GM18502 (cell line): Measurements from ENCODE around the gene LRRFIP2.

Experiments
- ATAC-seq: cut with Tn5 transposase; IDR thresholded peaks from one replicate; pipeline ENCODE4 v1.9.1; 2021; ENCODE audit warnings: mild to moderate bottlenecking; ENCODE audit not compliant: unreplicated experiment, poor library complexity

LRRFIP2 gene

GRCh38 chr3:37189109-37189508, 14.7 kb upstream of the LRRFIP2 start:
- ATAC-seq = no peak

- ATAC-seq = no peak
These were observed 9.6 kb upstream of the LRRFIP2 start for GRCh38 chr3:37183976-37184375.

- no peak for ATAC-seq
These were observed 9.0 kb upstream of the LRRFIP2 start for GRCh38 chr3:37183375-37183831.

GRCh38 chr3:37182816-37183215, 8.4 kb upstream of the LRRFIP2 start:
- no peak for ATAC-seq

GRCh38 chr3:37181756-37182155, 7.4 kb upstream of the LRRFIP2 start:
- no peak for ATAC-seq

- ATAC-seq = no peak
These were observed 5.0 kb upstream of the LRRFIP2 start for GRCh38 chr3:37179144-37179967.

- ATAC-seq = no peak
These were observed 576 bp downstream of the LRRFIP2 start for GRCh38 chr3:37173806-37174205.

GRCh38 chr3:37171144-37171543, 3.2 kb downstream of the LRRFIP2 start:
- ATAC-seq = no peak

- no peak for ATAC-seq
These were observed 3.9 kb downstream of the LRRFIP2 start for GRCh38 chr3:37170513-37170912.

GRCh38 chr3:37170060-37170459, 4.3 kb downstream of the LRRFIP2 start:
- no peak for ATAC-seq

GRCh38 chr3:37168896-37169295, 5.5 kb downstream of the LRRFIP2 start:
- ATAC-seq = no peak

- ATAC-seq = peak; percentile 55
These were observed 10.9 kb downstream of the LRRFIP2 start for GRCh38 chr3:37163262-37164015.

- peak; percentile 80 for ATAC-seq
These were observed 11.7 kb downstream of the LRRFIP2 start for GRCh38 chr3:37162501-37163245.

GRCh38 chr3:37161351-37161750, 13.0 kb downstream of the LRRFIP2 start:
- ATAC-seq = no peak

- ATAC-seq = no peak
These were observed 18.6 kb downstream of the LRRFIP2 start for GRCh38 chr3:37155782-37156181.

GRCh38 chr3:37154668-37155314, 19.6 kb downstream of the LRRFIP2 start:
- ATAC-seq = no peak

- no peak for ATAC-seq
These were observed 23.8 kb downstream of the LRRFIP2 start for GRCh38 chr3:37150621-37151020.

GRCh38 chr3:37149257-37149656, 25.1 kb downstream of the LRRFIP2 start:
- ATAC-seq = no peak

- no peak for ATAC-seq
These were observed 26.2 kb downstream of the LRRFIP2 start for GRCh38 chr3:37148208-37148607.

GRCh38 chr3:37147666-37148065, 26.7 kb downstream of the LRRFIP2 start:
- no peak for ATAC-seq
